GM12878 (cell line): ENCODE results near the gene LRRC23.
"Not testable (repeated sequence)": the region's sequence is repeated elsewhere in the genome, so short reads cannot be mapped to it uniquely, and the experiment has no call there.

Source experiments
- CHD2 ChIP-seq: IDR thresholded peaks from 2 replicates; pipeline ENCODE4 v1.6.1; 2011; ENCODE audit warnings: low read depth, low read length, improper control_type of control experiment, borderline replicate concordance
- CREM ChIP-seq: IDR thresholded peaks from 2 replicates; pipeline ENCODE4 v1.6.1; 2014; ENCODE audit warnings: antibody characterized with exemption, low read depth
- JUNB ChIP-seq: IDR thresholded peaks from 2 replicates; pipeline ENCODE4 v1.6.1; 2016; ENCODE audit warnings: antibody characterized with exemption, mild to moderate bottlenecking
- RAD21 ChIP-seq: IDR thresholded peaks from 2 replicates; pipeline ENCODE4 v1.6.1; 2011; ENCODE audit warnings: mild to moderate bottlenecking, low read depth, low read length, moderate library complexity; ENCODE audit not compliant: insufficient read depth
- TAF1 ChIP-seq: IDR thresholded peaks from 2 replicates; pipeline ENCODE4 v1.6.1; 2011; ENCODE audit warnings: mild to moderate bottlenecking, low read depth, low read length, borderline replicate concordance
- YY1 ChIP-seq: IDR thresholded peaks from 2 replicates; pipeline ENCODE4 v1.6.1; 2011; ENCODE audit warnings: low read depth, mild to moderate bottlenecking, low read length
- ZNF384 ChIP-seq: IDR thresholded peaks from 2 replicates; pipeline ENCODE4 v1.6.1; 2012; ENCODE audit warnings: low read depth, mild to moderate bottlenecking, low read length, improper control_type of control experiment, borderline replicate concordance
- TF ChIP-seq, protein P1 (sequence below), 3 experiments: IDR thresholded peaks in 2 of 3; conservative IDR thresholded peaks in 1 of 3; 2 replicates each; pipeline ENCODE4 v1.5.1; 2011; ENCODE audit warnings: low read depth in 3 of 3, low read length in 3 of 3, mild to moderate bottlenecking in 3 of 3, control low read depth in 2 of 3, moderate library complexity in 2 of 3, inconsistent platforms in 1 of 3, mixed read lengths in 1 of 3; ENCODE audit not compliant: control insufficient read depth in 2 of 3, insufficient read depth in 1 of 3; ENCODE audit errors: extremely low read depth in 1 of 3

DNA sequence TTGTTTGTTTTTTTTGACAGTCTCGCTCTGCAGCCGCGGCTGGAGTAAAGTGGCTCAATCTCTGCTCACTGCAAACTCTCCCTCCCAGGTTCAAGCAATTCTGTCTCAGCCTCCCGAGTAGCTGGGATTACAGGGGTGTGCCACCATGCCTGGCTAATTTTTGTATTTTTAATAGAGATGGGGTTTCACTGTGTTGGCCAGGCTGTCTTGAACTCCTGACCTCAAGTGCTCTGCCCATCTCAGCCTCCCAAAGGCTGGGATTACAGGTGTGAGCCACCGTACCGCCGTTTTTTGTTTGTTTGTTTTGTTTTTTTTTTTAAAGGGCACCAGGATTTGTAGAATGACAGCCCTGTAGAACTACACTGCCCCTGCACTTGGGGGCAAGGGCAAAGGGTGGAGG is 15.8 kb upstream of the LRRC23 start:
- not testable (repeated sequence) for TF ChIP-seq JUNB, ZNF384, YY1, CREM, TAF1, CHD2, RAD21
- TF ChIP-seq, protein P1, sequence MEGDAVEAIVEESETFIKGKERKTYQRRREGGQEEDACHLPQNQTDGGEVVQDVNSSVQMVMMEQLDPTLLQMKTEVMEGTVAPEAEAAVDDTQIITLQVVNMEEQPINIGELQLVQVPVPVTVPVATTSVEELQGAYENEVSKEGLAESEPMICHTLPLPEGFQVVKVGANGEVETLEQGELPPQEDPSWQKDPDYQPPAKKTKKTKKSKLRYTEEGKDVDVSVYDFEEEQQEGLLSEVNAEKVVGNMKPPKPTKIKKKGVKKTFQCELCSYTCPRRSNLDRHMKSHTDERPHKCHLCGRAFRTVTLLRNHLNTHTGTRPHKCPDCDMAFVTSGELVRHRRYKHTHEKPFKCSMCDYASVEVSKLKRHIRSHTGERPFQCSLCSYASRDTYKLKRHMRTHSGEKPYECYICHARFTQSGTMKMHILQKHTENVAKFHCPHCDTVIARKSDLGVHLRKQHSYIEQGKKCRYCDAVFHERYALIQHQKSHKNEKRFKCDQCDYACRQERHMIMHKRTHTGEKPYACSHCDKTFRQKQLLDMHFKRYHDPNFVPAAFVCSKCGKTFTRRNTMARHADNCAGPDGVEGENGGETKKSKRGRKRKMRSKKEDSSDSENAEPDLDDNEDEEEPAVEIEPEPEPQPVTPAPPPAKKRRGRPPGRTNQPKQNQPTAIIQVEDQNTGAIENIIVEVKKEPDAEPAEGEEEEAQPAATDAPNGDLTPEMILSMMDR (IDR thresholded peaks at IDR 0.05 in 2 of 3, conservative IDR thresholded peaks at IDR 0.05 in 1 of 3; ENCODE audit: control insufficient read depth in 2 of 3, extremely low read depth in 1 of 3, insufficient read depth in 1 of 3, low read depth in 3 of 3, low read length in 3 of 3), result not testable (repeated sequence)
